Measurements from ENCODE around the gene PARD3B. TPM values are rescaled to one million over a fixed set of nuclear protein-coding genes. Genes with fewer than 3 reads are reported as not detected.

Gene PARD3B
- total RNA-seq, 1 experiment from 2014 or later = 7.6 TPM

- ChIA-PET CTCF (no interaction called here), POLR2A (ENCODE audit: low non-redundant PET) (no interaction called here)
- H3K9me3 ChIP-seq (ENCODE audit: low read depth, low read length, poor library complexity, severe bottlenecking) = no peaks in the 10 kb centered on the region
- no peak overlapping the region for H3K4me3 ChIP-seq (ENCODE audit: low read depth, low read length, poor library complexity, severe bottlenecking)
- no peak overlapping the region for H3K27ac ChIP-seq (ENCODE audit: low read depth, low read length, poor library complexity, severe bottlenecking)
- no peaks in the 10 kb centered on the region for H3K4me1 ChIP-seq (ENCODE audit: insufficient read depth, low read length, poor library complexity, severe bottlenecking)
- H3K27me3 ChIP-seq (replicated peaks; ENCODE audit: insufficient read depth, low read depth, low read length, poor library complexity) = no peaks in the 10 kb centered on the region
- no peak for TF ChIP-seq EZH2 (IDR thresholded peaks at IDR 0.05; ENCODE audit: borderline replicate concordance, low read depth, low read length, poor library complexity, severe bottlenecking)
- no peak for TF ChIP-seq CTCF (conservative IDR thresholded peaks at IDR 0.05; ENCODE audit: low read depth, low read length)
- H3K36me3 ChIP-seq (ENCODE audit: insufficient read depth, low read length, poor library complexity, severe bottlenecking) = no peaks in the 10 kb centered on the region
- DNase-seq (ENCODE audit: low spot score) = peak; percentile 7
- no TSS peak for BruUV-seq (replicated peaks)
- intact Hi-C loops (cut with micrococcal nuclease; ENCODE audit: unreplicated experiment) = no loop called here
These were observed 700.4 kb downstream of the PARD3B start for GRCh38 chr2:205245652-205246051.

- Histone ChIP-seq H3K4me1 (ENCODE audit: insufficient read depth, low read length, poor library complexity, severe bottlenecking) (no peaks in the 10 kb centered on the region), H3K27me3 (replicated peaks; ENCODE audit: insufficient read depth, low read depth, low read length, poor library complexity) (no peaks in the 10 kb centered on the region), H3K4me3 (ENCODE audit: low read depth, low read length, poor library complexity, severe bottlenecking) (no peak overlapping the region), H3K27ac (ENCODE audit: low read depth, low read length, poor library complexity, severe bottlenecking) (no peak overlapping the region), H3K36me3 (ENCODE audit: insufficient read depth, low read length, poor library complexity, severe bottlenecking) (no peaks in the 10 kb centered on the region), H3K9me3 (ENCODE audit: low read depth, low read length, poor library complexity, severe bottlenecking) (no peaks in the 10 kb centered on the region)
- CTCF ChIA-PET = no interaction called here
- TF ChIP-seq EZH2 (IDR thresholded peaks at IDR 0.05; ENCODE audit: borderline replicate concordance, low read depth, low read length, poor library complexity, severe bottlenecking) = no peak
- no peak for TF ChIP-seq CTCF (conservative IDR thresholded peaks at IDR 0.05; ENCODE audit: low read depth, low read length)
- BruUV-seq (replicated peaks) = no TSS peak
- no peak for DNase-seq (ENCODE audit: low spot score)
- intact Hi-C loops (cut with micrococcal nuclease; ENCODE audit: unreplicated experiment) = no loop called here
- POLR2A ChIA-PET (ENCODE audit: low non-redundant PET) = no interaction called here
These were observed 713.8 kb downstream of the PARD3B start for GRCh38 chr2:205259121-205259520.

GRCh38 chr2:205261516-205262020 lies 716.3 kb downstream of the PARD3B start:
- no peaks in the 10 kb centered on the region for H3K4me1 ChIP-seq (ENCODE audit: insufficient read depth, low read length, poor library complexity, severe bottlenecking)
- H3K4me3 ChIP-seq (ENCODE audit: low read depth, low read length, poor library complexity, severe bottlenecking) = no peak overlapping the region
- H3K27ac ChIP-seq (ENCODE audit: low read depth, low read length, poor library complexity, severe bottlenecking) = no peak overlapping the region
- ChIA-PET CTCF (no interaction called here), POLR2A (ENCODE audit: low non-redundant PET) (no interaction called here)
- no peaks in the 10 kb centered on the region for H3K27me3 ChIP-seq (replicated peaks; ENCODE audit: insufficient read depth, low read depth, low read length, poor library complexity)
- no peak for DNase-seq (ENCODE audit: low spot score)
- intact Hi-C loops (cut with micrococcal nuclease; ENCODE audit: unreplicated experiment) = no loop called here
- TF ChIP-seq EZH2 (IDR thresholded peaks at IDR 0.05; ENCODE audit: borderline replicate concordance, low read depth, low read length, poor library complexity, severe bottlenecking) = no peak
- no peak for TF ChIP-seq CTCF (conservative IDR thresholded peaks at IDR 0.05; ENCODE audit: low read depth, low read length)
- no peaks in the 10 kb centered on the region for H3K36me3 ChIP-seq (ENCODE audit: insufficient read depth, low read length, poor library complexity, severe bottlenecking)
- H3K9me3 ChIP-seq (ENCODE audit: low read depth, low read length, poor library complexity, severe bottlenecking) = no peaks in the 10 kb centered on the region
- no TSS peak for BruUV-seq (replicated peaks)

Measured in A673 (cell line).